RPMI8226 (cell line): ENCODE results near the gene CHKB.
"Not testable (repeated sequence)": the region's sequence is repeated elsewhere in the genome, so short reads cannot be mapped to it uniquely, and the experiment has no call there.

Experiments used
- DNase-seq: peaks from one replicate; pipeline ENCODE4 v3.0.0-alpha.2; 2015

CHKB gene

DNA sequence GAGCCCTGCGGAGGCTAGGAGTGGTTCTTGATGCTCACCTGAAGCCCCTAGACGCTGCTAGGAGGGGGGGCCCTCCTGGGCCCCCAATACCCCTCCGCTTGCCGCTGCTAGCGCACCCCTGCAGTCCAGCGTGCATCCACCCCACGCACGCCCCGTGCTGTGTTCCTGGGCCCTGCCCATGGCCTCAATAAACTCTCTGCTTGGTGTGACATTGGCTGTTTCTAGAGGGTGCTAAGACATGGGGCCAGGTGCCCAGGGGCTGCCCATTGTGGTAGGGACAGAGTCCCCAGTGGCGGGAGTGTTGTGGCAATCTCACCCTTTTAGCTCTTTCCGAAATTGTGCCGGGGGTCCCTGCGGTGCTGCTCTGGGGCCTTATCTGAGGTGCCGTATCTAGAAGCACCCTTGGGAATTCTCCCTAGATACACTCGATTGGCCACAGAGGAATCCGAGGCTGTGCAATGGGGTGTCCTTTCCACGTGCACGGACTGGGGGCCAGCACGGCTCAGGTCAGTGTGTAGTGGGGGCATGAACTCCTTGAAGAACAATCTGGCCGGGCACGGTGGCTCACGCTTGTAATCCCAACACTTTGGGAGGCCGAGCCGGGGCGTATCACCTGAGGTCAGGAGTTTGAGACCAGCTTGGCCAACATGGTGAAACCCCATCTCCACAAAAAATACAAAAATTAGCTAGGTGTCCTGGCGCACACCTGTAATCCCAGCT lies 28.9 kb upstream of the CHKB start:
- DNase-seq, result no peak

DNA sequence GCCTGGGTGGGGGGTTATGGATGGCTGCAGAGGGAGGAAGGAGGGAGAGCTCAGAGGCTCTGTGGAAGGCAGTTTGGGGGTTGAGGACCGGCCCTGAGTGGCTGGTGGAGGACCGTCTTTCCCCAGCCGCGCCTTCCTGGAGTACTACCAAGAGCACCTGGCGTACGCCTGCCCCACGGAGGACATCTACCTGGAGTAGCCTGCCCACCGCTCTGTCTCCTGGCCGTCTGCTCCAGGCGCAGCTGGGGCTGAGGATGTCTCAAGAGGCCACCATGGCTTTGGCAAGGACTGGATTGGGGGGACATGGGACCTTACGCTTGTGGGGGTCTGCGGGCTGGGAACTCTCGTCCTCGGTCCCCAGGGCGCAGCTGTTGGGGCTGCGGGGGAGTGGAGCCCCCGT lies 27.9 kb upstream of the CHKB start:
- no peak for DNase-seq

DNA sequence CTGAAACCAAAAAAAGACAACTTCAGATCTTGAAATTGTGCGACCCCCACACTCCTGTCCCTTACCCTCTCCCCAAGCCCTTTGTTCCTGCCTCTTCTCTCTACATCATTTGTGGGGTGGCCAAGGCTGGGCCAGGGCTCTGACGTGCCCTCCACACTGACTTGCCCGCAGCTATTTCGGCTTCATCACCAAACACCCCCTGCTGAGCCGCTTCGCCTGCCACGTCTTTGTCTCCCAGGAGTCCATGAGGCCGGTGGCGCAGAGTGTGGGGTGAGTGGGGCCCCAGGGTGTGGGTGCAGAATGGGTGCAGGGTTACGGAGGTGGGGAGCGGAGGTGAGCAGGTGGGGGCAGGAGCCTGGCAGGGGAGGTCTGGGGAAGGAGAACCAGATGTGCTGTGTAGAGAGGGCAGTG lies 27.4 kb upstream of the CHKB start:
- no peak for DNase-seq

DNA sequence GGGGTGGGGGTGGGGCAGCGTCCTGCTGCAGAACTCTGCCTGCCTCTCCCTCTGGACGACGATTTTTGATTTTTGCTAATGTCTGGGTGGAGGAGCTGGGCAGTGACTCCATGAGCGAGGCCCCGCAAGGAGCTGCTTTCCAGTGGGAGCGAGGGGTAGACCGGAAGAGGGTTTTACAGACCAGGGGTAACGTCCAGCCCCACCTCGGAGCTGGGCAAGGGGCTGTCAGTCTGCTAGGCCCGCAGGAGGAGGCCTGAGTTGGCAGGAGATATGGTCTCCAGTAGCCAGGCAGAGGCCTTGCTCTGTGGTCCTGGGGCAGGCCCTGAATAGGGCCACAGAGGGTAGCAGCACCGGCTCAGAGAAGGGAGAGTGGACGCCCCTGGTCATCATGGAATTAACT lies 26.9 kb upstream of the CHKB start:
- DNase-seq, result no peak

DNA sequence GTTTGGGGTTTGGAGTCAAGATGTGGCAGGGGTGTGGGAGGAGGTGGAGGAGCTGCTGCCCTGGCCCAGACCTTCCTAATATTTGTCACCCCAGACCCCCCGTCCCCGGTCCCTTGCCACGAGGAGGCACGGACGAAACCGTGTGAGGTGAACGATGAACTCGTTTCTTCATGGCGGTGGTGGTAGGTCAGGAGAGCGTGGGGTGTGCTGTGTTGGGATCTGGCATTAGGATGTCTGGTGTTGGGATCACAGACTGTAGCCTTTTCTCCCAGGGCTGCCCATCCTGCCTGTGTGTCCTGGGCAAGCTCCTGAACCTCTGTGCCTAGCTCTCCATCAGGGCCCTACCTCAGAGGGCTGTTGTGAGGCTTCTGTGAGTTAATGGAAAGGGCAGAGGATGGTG lies 26.3 kb upstream of the CHKB start:
- no peak for DNase-seq

DNA sequence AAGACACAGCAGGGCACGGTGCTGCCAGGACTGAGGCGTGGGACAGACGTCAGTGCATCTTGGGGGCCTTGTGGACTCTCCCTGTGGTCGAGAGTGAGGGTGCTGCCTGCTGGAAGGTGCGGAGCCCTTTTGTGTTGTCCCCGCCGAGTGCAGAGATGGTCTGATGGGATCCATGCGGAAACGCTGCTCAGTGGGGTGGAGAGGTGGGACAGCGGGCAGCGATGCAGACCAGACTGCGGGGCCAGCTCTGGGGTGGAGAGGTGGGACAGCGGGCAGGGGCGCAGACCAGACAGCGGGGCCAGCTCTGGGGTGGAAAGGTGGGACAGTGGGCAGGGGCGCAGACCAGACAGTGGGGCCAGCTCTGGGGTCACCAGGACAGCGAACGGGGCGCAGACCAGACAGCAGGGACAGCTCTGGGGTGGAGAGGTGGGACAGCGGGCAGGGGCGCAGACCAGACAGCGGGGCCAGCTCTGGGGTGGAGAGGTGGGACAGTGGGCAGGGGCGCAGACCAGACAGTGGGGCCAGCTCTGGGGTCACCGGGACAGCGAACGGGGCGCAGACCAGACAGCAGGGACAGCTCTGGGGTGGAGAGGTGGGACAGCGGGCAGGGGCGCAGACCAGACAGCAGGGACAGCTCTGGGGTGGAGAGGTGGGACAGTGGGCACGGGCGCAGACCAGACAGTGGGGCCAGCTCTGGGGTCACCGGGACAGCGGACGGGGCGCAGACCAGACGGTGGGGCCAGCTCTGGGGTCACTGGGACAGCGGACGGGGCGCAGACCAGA lies 25.6 kb upstream of the CHKB start:
- not testable (repeated sequence) for DNase-seq

DNA sequence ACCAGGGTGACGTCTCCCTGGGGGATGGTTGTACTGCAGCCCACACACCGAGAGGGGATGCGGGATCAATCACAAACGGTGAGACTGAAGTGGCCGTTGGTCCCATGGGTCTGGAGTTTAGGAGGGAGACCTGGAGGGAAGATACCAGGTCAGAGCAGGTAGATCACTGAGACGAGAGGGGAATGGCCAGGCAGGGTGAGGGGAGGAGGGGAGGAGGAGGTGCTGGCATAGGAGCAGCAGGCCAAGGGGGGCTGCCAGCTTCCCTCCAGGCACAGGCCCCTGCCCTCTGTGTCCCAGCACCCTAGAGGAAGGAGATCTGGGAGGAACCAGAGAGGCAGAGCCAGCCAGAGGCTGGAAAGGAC lies 25.0 kb upstream of the CHKB start:
- DNase-seq, result no peak

DNA sequence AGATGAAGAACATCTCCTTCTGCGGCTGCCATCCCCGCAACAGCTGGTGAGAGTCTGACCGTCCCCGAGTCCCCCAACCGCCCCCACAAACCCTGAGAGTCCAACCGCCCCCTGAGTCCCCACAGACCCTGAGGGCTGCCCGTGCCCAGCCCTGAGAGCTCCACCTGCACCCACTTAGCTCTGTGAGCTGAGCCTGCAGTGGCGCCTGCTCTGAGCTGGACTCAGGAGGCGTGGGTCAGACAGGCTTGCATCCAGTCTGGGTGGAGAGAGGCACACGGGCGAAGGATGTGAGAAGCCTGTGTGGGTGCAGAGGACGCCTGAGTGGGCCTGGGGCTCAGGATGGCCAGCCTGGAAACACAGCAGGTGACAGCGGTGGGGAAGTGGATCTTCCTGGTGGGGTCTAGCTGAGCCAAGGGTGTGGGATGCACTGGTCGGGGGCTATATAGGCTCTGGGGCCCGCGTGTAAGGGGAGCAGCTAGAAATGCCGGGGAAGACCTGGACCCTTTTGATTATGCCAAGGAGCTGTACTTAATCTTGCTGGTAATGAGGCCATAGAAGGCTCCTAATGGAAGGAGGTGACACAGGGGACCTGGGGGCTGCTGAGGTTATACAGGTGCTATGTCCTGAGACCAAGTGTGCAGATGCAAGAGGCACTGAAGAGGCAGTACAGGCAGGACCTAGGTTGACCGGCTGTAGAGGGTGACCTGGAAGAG lies 24.5 kb upstream of the CHKB start:
- DNase-seq, result no peak

DNA sequence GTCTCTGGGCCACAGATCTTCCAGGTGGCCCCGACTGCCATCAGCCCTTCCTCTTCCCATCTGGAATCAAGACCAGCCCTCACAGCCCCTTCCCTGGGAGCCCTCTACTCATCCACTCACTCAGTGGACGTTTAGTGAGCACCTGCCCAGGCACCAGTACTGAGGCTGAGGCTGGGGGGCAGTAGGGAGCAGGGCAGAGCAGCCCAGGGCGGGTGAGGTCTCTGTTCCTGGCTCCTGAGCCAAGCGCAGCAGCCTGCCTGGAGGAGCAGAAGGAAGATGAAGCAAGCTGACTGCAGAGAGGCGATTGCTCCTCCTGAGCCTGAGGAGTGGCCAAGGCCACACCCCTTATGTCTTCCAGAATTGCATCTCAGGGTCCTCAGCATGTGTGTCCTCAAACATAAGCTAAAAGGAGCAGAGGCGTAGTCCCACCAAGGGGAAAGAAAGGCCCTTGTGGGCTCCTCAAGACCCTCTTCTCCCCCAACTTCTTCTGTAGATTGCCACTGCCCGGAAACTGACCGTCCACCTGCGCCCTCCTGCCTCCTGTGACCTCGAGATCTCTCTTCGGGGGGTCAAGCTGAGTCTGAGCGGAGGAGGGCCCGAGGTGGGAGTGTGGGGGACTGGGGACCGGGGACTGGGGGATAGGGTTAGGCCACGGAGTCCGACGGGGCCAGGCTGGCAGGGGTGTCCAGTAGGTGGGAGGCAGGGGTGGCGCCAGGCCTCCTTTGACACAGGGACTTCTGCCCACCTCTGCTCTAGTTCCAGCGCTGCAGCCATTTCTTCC lies 23.7 kb upstream of the CHKB start:
- peak; percentile 42 for DNase-seq

DNA sequence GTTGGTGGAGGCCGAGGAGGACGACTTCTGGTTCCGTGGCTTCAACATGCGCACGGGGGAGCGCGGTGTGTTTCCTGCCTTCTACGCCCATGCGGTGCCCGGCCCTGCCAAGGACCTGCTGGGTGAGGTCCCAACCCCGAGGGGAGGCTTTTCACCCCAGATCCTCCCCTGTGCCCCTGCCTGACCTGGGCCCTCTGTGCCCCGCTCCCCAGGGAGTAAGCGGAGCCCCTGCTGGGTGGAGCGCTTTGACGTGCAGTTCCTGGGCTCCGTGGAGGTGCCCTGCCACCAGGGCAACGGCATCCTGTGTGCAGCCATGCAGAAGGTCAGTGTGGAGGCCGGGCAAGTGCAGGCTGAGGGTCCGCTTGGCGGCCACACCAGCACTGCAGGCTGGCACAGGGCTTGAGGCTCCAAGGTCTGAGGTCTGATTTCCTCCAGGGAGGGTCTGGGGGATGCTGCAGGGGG lies 23.0 kb upstream of the CHKB start:
- no peak for DNase-seq

DNA sequence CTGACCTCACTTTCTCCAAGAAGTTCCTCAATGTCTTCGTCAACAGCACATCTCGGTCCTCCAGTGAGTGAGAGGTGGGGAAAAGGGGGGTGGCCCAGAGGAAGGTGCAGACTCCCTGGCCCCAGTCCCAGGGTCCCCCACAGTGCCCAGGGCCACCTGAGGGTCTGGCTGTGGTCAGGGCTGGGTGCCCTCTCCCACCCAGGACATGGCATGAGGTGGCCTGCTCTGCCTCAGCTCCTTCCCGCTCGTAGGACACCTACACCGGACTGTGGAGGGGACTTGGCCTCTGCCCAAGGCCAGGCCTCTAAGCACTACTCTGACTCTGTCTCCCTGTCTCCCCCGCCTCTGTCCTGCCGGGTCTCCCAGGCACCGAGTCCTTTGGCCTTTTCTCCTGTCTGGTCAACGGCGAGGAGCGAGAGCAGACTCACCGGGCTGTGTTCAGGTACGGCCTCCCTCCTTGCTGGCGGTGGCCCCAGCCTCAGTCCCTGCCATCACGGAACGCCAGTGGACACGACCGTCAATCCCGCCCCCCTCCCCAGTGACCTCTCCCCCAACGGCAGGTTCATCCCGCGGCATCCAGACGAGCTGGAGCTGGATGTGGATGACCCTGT lies 22.5 kb upstream of the CHKB start:
- no peak for DNase-seq

DNA sequence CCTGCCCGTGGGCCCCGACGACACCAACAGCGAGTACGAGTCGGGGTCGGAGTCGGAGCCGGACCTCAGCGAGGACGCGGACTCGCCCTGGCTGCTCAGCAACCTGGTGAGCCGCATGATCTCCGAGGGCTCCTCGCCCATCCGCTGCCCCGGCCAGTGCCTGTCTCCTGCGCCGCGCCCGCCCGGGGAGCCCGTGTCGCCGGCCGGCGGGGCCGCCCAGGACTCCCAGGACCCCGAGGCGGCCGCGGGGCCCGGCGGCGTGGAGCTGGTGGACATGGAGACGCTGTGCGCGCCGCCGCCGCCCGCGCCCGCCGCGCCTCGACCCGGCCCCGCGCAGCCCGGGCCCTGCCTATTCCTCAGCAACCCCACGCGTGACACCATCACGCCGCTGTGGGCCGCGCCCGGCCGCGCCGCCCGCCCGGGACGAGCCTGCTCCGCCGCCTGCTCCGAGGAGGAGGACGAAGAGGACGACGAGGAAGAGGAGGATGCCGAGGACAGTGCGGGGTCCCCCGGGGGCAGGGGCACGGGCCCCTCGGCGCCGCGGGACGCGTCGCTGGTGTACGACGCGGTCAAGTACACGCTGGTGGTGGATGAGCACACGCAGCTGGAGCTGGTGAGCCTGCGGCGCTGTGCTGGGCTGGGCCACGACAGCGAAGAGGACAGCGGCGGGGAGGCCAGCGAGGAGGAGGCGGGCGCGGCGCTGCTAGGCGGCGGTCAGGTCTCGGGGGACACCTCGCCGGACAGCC lies 21.8 kb upstream of the CHKB start:
- DNase-seq, result no peak

DNA sequence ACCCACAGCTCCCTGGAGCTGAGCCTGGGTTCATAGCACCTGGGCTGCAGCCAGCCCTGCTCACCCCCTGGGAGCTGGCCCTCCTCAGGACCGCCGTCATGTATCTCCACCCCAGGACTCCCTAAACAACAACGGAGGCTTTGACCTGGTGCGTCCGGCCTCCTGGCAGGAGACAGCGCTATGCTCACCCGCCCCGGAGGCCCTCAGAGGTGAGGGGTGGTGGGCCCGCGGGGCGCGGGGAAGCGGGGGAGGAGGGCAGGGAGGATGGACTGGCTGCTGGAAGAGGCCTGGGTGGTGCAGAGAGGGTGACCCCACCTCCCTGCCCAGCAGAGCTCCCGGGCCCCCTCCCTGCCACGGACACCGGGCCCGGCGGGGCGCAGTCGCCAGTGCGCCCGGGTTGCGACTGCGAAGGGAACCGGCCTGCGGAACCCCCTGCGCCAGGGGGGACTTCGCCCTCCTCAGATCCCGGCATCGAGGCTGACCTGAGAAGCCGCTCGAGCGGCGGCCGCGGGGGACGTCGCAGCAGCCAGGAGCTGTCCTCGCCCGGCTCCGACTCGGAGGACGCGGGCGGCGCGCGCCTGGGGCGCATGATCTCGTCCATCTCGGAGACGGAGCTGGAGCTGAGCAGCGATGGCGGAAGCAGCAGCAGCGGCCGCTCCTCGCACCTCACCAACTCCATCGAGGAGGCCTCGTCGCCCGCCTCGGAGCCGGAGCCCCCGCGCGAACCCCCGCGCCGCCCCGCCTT lies 21.0 kb upstream of the CHKB start:
- DNase-seq, result no peak

DNA sequence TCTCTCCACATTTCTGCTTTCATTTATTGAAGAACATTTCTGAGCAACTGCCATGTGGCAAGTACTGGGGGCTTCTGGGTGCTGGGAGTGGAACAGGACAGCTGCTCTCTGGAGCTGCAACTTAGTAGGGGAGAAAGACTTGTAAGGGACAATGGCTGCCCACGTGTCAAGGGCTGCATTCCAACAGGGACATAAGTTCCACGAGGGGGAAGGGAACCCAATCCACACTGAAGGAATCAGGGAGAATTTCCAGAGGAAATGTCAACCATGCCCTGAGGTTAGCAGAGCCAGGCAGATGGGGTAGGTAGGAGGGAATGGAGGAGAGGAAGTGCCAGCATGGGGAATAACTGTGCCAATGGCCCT lies 19.7 kb upstream of the CHKB start:
- DNase-seq, result no peak

DNA sequence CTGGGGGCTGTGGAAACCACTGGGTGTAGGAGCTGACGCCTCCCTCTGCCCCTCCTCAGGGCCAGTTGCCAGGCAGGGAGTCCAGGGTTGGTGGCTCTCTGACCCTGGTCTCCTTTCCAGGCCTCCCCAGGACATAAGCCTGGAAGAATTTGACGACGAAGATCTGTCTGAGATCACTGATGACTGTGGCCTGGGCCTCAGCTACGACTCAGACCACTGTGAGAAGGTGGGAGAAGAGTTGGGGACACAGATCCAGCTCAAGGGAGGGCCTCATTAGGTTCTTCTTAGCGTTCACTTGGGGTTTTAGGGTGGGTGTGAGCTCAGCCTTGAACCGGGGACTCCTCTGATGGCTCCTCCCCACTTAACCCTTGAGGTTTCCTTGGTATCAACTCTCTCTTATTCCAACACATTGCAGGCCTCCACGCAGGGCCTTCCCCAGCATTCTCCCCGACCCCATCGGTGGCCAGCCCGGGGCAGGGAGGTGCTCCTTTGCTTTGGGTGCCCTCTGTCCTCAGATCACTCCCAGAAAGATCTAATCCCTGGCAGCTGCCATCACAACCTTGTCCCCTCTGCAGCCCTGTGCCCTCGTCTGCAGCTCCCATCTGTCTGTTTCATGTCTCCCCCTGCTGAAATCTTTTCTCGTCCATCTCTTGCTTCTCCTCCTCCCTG lies 19.2 kb upstream of the CHKB start:
- DNase-seq, result no peak

DNA sequence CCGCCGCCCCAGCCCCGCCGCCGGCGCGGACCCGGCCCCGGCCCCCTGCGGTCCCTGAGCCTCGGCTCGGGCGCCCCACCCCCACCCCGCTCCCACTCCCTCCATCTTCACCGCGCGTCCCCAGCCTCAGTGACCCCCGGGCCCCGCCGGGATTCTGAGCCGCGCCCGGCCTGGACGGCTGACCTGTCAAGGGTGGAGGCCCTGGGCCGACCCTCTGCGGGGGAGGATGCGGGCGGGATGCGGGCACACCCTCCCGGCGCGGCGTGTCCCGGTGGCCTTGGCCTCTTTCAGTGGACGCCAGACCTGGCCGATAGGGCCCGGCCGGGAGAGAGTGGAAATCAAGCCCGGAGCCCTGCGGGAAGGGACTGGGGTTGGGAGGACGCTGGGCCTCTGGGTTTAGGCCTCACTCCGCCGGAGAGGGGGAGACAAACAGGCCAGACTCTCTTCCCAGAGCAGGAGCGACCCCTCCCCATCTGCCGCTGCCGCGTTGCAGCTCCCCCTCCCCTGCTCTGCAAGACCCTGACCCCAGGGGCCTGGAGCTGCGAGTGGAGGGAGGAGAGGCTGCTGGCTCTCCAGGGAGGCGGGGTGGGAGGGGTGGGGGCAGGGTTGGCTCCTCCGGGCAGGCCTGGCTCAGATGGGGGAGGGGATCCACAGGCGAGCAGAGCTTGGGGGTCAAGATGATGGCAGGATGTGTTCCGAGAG lies 18.5 kb upstream of the CHKB start:
- no peak for DNase-seq

DNA sequence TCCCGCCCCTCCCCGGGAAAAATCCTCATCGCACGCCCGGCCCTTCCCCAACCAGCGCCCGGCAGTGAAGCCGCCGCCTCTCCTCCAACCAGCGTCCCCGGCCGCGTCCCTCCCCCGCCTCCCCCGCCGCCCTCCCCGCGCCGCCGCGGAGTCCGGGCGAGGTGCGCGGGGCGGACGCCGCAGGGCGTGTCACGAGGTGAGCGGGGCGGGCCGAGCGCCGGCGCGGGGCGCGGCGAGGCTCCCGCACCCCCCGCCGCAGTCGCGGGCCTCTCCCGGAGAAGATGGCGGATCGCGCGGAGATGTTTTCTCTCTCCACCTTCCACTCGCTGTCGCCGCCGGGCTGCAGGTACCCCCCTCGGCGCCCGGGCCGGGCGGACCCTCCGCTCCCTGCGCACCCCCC lies 17.9 kb upstream of the CHKB start, which contains the start of gene MAPK8IP2:
Gene MAPK8IP2 (plus strand): TSS at position 256 of the 400 bp plus-strand sequence. CDS start 26 bp downstream, at position 282.
- no peak for DNase-seq

DNA sequence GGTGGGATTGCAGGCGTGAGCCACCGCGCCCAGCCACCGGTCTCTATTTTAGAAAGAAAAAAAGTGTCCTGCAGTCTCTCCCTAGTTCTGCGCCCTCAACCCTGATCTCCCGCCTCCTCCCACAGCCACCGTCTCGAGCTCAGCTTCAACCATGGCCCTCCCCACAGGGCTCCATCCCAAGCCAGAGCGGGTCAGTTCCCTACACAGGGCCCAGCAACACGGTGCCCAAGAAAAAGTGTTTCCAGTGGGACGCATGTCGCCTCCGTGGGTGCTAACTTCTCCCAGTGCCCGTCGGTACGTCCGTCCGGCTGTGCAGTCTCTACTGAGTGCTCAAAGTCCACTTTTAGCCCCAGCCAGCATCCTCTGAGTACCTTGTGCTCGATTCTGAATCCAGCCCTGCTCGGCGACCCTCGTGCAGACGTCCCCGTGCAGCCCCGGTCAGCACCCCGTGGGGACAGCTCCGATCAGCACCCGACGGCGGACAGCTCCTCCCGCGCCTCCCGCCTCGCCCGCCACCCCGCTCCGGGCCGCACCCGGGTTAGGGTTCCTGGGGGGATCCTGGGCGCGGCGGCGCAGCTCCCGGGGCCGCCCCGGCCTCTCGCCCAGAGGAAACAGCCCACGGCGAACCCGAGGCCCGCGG lies 17.3 kb upstream of the CHKB start:
- DNase-seq, result peak; percentile 52

DNA sequence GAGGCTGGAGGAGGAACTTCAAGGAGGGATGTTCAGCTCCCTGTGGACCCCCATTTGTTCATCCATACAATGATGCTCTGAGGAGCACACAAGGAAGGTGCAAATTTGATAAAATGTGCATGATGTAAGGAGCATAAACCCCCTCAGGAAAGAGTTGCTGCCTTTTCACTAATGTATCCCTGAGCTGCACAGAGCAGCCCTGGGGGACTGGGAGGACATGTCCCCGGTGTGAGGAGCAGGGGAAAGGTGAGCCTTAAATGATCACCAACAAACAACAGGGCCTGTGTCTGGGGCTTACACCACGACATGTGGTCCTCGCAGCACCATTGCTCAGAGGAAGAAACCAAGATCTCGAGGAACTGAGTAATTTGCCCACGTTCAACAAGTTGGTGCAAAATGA lies 14.4 kb upstream of the CHKB start:
- DNase-seq, result no peak
